ENCODE data around the gene PTPRN. TPM values are rescaled to one million over a fixed set of nuclear protein-coding genes. Genes with fewer than 3 reads are reported as not detected.

Gene PTPRN
- total and polyA plus RNA-seq, 2 donors = 0.14 to 0.41 TPM

DNA sequence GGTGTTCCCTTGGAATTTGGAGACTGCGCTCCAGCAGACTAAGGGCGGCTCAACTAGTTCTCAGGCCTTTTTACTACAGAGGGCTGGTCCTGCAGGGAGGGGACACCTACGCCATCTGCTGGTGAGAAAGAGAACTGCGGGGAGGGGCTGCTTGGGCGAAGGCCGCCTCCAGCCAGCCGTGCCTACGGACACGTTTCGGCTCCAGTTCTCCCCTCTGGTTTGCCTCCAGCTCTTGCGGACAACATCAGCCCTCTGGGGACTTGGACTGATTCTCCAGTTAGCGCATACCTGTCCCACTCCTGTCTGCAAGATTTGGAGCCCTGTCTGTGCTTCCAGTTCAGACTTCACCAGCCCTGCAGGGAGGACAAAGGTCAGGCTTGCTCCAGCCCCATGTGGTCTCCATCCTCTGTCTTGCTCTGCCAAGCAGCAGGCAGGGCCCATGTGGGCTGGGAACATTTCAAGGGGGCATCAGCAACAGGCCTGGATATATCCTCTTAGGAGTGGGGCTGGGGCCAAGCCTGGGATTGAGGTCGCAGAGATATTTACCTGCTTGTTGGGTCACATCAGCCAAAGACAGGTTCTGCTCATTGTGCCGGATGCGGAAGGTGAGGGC is 10.3 kb downstream of the PTPRN start:
- Histone ChIP-seq H3K27me3 (ENCODE audit: control insufficient read depth in 2 of 2, insufficient read depth in 1 of 2, low read length in 1 of 2) (peaks cover 6 to 73% of the 10 kb centered on the region in 2 donors), H3K4me3 (ENCODE audit: low read length in 2 of 2) (no peak overlapping the region), H3K4me1 (ENCODE audit: control insufficient read depth in 2 of 2, insufficient read depth in 2 of 2, low read length in 2 of 2) (peaks cover 18 to 31% of the 10 kb centered on the region in 2 donors), H3K9me3 (ENCODE audit: control insufficient read depth in 2 of 2, insufficient read depth in 1 of 2, low read length in 1 of 2) (no peaks in the 10 kb centered on the region), H3K27ac (ENCODE audit: low read depth in 1 of 2, low read length in 1 of 2) (no peak overlapping the region), H3K36me3 (ENCODE audit: control insufficient read depth in 2 of 2, insufficient read depth in 2 of 2, low read length in 1 of 2) (no peaks in the 10 kb centered on the region)
- 30% methylated on average over 15 of the region's 15 CpGs for WGBS
- peak; percentile 50 to 89 (median 68) for DNase-seq (ENCODE audit: low read depth in 6 of 9, low spot score in 9 of 9)

DNA sequence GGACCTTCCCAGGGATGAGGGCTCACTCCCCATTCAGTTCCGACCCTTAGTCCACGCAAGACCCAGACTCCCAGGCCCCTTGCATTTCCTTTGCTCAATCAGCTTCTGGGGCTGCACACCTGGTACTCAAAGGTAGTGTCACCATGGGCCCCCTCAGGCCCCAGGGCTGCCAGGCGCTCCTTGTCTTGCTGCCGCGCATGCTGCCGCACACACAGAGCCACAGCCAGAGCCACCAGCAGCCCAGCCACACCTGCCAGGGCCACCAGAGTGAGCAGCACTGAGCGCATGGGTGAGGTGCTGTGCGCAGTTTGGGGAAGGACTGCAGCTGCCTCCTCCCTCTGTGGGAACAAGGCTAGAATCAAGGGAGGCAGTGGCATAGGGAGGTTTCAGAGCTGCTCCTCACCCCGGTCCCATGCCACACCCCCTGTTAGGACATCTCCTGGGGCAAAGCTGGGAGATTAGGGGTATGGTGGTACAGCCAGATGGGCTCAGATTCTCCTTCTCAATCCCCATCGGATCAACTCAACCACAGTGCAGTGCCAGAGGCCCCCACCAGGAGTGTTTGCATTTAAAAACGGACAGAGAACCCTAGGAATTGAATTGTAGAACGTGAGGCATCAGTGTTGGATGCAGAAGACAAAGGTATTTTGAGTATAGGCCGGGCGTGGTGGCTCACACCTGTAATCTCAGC is 11.3 kb downstream of the PTPRN start:
- peaks cover 18 to 31% of the 10 kb centered on the region in 2 donors for H3K4me1 ChIP-seq (ENCODE audit: control insufficient read depth in 2 of 2, insufficient read depth in 2 of 2, low read length in 2 of 2)
- no peaks in the 10 kb centered on the region for H3K36me3 ChIP-seq (ENCODE audit: control insufficient read depth in 2 of 2, insufficient read depth in 2 of 2, low read length in 1 of 2)
- H3K27ac ChIP-seq (ENCODE audit: low read depth in 1 of 2, low read length in 1 of 2) = no peak overlapping the region
- WGBS = 92% methylated on average over 14 of the region's 14 CpGs
- no peaks in the 10 kb centered on the region for H3K9me3 ChIP-seq (ENCODE audit: control insufficient read depth in 2 of 2, insufficient read depth in 1 of 2, low read length in 1 of 2)
- no peak for DNase-seq (ENCODE audit: low read depth in 6 of 9, low spot score in 9 of 9)
- peaks cover 9 to 73% of the 10 kb centered on the region in 2 donors for H3K27me3 ChIP-seq (ENCODE audit: control insufficient read depth in 2 of 2, insufficient read depth in 1 of 2, low read length in 1 of 2)
- no peak overlapping the region for H3K4me3 ChIP-seq (ENCODE audit: low read length in 2 of 2)

DNA sequence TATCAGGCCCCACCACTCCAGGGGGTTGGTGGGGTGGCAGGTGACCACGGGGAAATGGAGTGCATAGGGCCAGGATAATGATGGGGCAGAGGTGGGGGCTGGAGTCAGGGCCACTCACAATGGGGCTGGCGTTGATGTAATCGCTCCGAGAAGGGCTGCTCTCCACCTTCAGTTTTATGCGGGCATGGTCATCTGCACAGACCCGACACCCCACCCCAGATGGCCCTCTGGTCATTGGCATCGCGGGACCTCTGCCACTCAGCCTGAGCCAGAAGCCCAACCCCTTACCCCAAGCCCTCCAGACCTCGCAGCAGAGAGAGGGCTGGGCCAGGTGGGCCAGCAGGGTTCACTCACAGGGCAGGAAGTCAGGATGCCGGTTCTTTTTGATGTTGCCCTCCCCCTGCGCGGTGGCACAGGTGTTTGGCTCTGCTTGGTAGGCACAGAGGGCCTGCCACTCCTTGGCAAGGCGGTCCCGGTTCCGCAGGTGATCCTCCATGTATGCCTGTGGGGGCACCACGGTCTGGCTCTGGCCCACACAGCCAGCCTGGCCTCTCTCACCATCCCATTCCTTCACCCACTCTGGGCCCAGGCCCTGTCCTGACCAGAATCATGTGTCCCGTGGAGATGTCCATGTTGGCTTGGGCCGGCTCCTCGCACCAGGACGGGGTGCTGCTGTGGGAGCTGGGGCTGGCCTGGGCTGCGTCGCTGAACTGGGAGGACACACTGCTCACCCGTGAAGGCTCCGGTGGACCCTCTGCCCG is 12.4 kb downstream of the PTPRN start:
- Histone ChIP-seq H3K4me1 (ENCODE audit: control insufficient read depth in 2 of 2, insufficient read depth in 2 of 2, low read length in 2 of 2) (peaks cover 18 to 31% of the 10 kb centered on the region in 2 donors), H3K36me3 (ENCODE audit: control insufficient read depth in 2 of 2, insufficient read depth in 2 of 2, low read length in 1 of 2) (no peaks in the 10 kb centered on the region), H3K4me3 (ENCODE audit: low read length in 2 of 2) (no peak overlapping the region), H3K27ac (ENCODE audit: low read depth in 1 of 2, low read length in 1 of 2) (no peak overlapping the region), H3K9me3 (ENCODE audit: control insufficient read depth in 2 of 2, insufficient read depth in 1 of 2, low read length in 1 of 2) (no peaks in the 10 kb centered on the region), H3K27me3 (ENCODE audit: control insufficient read depth in 2 of 2, insufficient read depth in 1 of 2, low read length in 1 of 2) (peaks cover 9 to 73% of the 10 kb centered on the region in 2 donors)
- 75% methylated on average over 25 of the region's 25 CpGs for WGBS
- peak in 5 of 9 donors; percentile 47 to 81 (median 62) for DNase-seq (ENCODE audit: low read depth in 6 of 9, low spot score in 9 of 9)

DNA sequence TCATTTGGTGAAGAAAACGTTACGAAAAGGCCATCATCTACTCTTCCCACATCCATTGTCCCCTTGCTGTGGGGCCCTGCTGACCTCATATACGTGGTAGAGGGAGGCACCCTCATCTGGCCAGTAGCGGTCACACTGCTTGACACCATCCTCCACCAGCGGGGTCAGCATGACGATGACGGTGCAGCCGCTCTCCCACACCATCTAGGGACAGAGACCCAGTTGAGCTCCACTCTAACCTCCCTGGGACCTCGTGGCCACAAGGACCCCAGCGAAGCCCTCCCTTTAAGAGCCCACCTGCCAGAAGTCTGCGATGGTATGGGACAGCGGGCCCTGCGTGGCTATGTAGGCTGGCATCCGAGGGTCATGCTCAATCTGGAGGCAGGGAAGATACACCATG is 13.1 kb downstream of the PTPRN start:
- peaks cover 9 to 74% of the 10 kb centered on the region in 2 donors for H3K27me3 ChIP-seq (ENCODE audit: control insufficient read depth in 2 of 2, insufficient read depth in 1 of 2, low read length in 1 of 2)
- H3K27ac ChIP-seq (ENCODE audit: low read depth in 1 of 2, low read length in 1 of 2) = no peak overlapping the region
- H3K9me3 ChIP-seq (ENCODE audit: control insufficient read depth in 2 of 2, insufficient read depth in 1 of 2, low read length in 1 of 2) = no peaks in the 10 kb centered on the region
- no peak overlapping the region for H3K4me3 ChIP-seq (ENCODE audit: low read length in 2 of 2)
- peaks cover 18 to 31% of the 10 kb centered on the region in 2 donors for H3K4me1 ChIP-seq (ENCODE audit: control insufficient read depth in 2 of 2, insufficient read depth in 2 of 2, low read length in 2 of 2)
- no peaks in the 10 kb centered on the region for H3K36me3 ChIP-seq (ENCODE audit: control insufficient read depth in 2 of 2, insufficient read depth in 2 of 2, low read length in 1 of 2)
- WGBS = 95% methylated on average over 14 of the region's 14 CpGs
- no peak for DNase-seq (ENCODE audit: low read depth in 6 of 9, low spot score in 9 of 9)

DNA sequence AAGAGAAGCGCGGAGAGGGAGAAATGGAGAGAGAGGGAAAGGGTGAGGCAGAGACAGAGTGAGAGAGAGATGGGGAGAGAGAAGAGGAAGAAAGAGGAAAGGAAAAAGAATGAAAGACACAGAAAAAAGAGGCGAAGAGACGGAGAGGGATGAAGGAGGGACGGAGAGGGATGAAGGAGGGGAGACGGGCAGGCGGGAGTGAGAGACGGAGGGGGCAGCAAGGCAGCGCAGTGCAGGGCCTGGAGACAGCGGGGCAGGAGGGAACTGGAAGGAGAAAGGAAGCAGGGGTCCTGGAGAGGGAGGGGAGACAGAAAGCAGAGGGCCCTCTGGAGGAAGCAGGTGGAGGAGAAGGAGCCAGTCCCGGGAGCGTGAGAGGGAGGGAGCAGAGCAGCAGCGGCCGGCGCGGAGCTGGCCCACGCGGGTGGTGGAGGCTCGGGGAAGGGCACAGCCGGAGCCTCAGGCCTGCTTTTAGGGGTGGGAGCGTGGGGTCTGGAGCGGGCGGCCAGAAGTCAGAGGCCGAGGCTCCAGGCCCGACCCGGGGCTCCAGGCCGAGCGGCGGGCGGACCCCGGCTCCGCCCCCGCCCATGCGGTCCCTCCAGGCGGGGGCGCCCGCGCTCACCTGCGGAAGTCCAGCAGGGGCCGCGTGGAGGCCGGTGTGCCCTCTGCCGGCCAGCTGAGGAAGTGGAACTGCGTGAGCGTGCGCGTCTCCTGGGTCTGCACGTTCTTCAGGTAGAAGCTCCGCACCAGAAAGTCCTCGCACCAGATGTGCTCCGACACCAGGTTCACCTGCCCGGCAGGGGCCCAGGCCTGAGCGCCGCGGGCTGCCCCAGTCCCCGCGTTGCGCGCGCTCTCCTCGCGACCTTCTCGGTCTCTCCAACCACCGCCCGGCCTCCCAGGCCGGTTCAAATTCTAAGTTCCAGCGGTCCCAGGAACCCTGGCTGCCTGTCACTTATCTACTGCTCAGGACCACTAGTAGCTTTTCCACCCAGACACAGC is 14.5 kb downstream of the PTPRN start:
- Histone ChIP-seq H3K9me3 (ENCODE audit: control insufficient read depth in 2 of 2, insufficient read depth in 1 of 2, low read length in 1 of 2) (no peaks in the 10 kb centered on the region), H3K27ac (ENCODE audit: low read depth in 1 of 2, low read length in 1 of 2) (peak overlapping the region in 1 of 2 donors; percentile 69), H3K27me3 (ENCODE audit: control insufficient read depth in 2 of 2, insufficient read depth in 1 of 2, low read length in 1 of 2) (peaks cover 6 to 68% of the 10 kb centered on the region in 2 donors), H3K4me3 (ENCODE audit: low read length in 2 of 2) (peak overlapping the region; percentile 45 to 59), H3K36me3 (ENCODE audit: control insufficient read depth in 2 of 2, insufficient read depth in 2 of 2, low read length in 1 of 2) (no peaks in the 10 kb centered on the region), H3K4me1 (ENCODE audit: control insufficient read depth in 2 of 2, insufficient read depth in 2 of 2, low read length in 2 of 2) (peaks cover 18 to 31% of the 10 kb centered on the region in 2 donors)
- DNase-seq (ENCODE audit: low read depth in 6 of 9, low spot score in 9 of 9) = peak; percentile 71 to 92 (median 80)
- WGBS = 7% methylated on average over 67 of the region's 67 CpGs

DNA sequence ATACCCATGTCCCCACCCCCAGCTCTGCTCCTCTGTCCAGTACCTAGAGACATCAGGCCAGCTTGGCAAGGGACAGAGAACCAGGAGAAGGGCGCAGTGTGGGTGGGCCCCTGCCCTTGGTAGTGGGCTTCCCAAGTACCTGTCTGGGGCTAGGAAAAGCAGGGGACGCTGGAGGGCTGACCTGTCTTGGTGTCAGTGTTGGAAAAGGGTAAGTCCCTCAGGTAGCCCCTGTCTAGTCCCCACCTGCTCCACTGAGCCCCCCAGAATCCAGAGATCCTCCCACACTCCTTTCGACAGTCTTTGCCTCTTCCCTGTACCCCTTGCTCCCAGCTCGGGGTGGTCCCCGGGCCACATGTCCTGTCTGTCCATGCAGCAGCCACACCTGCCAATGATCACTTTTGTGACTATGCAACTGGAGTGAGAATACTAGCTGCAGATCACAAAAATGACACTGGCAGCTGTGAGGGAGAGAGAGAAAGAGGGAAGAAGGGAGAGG is 15.4 kb downstream of the PTPRN start:
- no peak for DNase-seq (ENCODE audit: low read depth in 6 of 9, low spot score in 9 of 9)
- H3K9me3 ChIP-seq (ENCODE audit: control insufficient read depth in 2 of 2, insufficient read depth in 1 of 2, low read length in 1 of 2) = no peaks in the 10 kb centered on the region
- H3K4me3 ChIP-seq (ENCODE audit: low read length in 2 of 2) = no peak overlapping the region
- H3K27ac ChIP-seq (ENCODE audit: low read depth in 1 of 2, low read length in 1 of 2) = no peak overlapping the region
- peaks cover 4 to 60% of the 10 kb centered on the region in 2 donors for H3K27me3 ChIP-seq (ENCODE audit: control insufficient read depth in 2 of 2, insufficient read depth in 1 of 2, low read length in 1 of 2)
- 94% methylated on average over 5 of the region's 5 CpGs for WGBS
- peaks cover 18 to 30% of the 10 kb centered on the region in 2 donors for H3K4me1 ChIP-seq (ENCODE audit: control insufficient read depth in 2 of 2, insufficient read depth in 2 of 2, low read length in 2 of 2)
- H3K36me3 ChIP-seq (ENCODE audit: control insufficient read depth in 2 of 2, insufficient read depth in 2 of 2, low read length in 1 of 2) = no peaks in the 10 kb centered on the region

DNA sequence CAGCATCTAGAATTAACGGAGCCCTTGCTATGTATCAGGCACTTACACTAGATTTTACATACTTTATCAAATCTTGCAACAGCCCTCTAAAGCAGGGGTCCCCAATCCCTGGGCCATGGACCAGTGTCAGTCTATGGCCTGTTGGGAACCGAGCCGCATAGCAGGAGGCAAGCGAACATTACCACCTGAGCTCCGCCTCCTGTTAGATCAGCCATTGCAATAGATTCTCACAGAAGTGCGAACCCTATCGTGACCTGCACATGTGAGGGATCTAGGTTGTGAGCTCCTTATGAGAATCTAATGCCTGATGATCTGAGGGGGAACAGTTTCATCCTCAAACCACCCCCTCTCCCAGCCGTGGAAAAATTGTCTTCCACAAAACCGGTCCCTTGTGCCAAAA is 16.6 kb downstream of the PTPRN start:
- 97% methylated on average over 9 of the region's 9 CpGs for WGBS
- Histone ChIP-seq H3K27ac (ENCODE audit: low read depth in 1 of 2, low read length in 1 of 2) (no peak overlapping the region), H3K4me3 (ENCODE audit: low read length in 2 of 2) (no peak overlapping the region), H3K4me1 (ENCODE audit: control insufficient read depth in 2 of 2, insufficient read depth in 2 of 2, low read length in 2 of 2) (peaks cover 18 to 23% of the 10 kb centered on the region in 2 donors), H3K9me3 (ENCODE audit: control insufficient read depth in 2 of 2, insufficient read depth in 1 of 2, low read length in 1 of 2) (no peaks in the 10 kb centered on the region), H3K36me3 (ENCODE audit: control insufficient read depth in 2 of 2, insufficient read depth in 2 of 2, low read length in 1 of 2) (no peaks in the 10 kb centered on the region), H3K27me3 (ENCODE audit: control insufficient read depth in 2 of 2, insufficient read depth in 1 of 2, low read length in 1 of 2) (peaks cover 4 to 59% of the 10 kb centered on the region in 2 donors)
- DNase-seq (ENCODE audit: low read depth in 6 of 9, low spot score in 9 of 9) = no peak

DNA sequence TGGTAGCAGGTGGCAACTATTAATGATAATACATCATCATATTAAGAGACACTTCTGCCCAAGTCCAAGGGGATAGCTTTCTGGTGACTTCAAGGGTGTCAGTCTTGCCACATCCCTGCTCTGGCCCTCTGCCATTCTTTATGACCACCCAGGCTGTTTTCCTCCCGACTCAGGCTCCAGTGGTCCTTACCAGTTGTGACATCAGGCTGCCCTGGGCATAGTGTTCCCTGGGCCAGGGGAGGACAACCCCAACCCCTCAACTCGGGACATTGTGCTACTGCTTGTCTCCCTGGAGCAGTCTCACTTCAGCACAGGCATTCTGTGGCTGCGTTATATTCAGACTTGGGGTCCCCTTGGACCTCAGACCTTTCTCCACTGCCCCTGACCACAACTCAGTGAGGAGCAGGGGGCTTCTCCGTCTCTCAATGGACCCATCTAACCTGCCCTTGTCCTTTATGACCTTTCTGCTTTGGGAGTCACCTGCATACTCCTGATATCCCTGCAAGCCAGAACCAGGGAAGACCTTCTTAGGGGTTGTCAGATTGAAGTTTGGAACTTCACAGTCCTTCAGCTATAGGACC is 17.2 kb downstream of the PTPRN start:
- no peak overlapping the region for H3K27ac ChIP-seq (ENCODE audit: low read depth in 1 of 2, low read length in 1 of 2)
- no peak for DNase-seq (ENCODE audit: low read depth in 6 of 9, low spot score in 9 of 9)
- H3K27me3 ChIP-seq (ENCODE audit: control insufficient read depth in 2 of 2, insufficient read depth in 1 of 2, low read length in 1 of 2) = peaks cover 4 to 59% of the 10 kb centered on the region in 2 donors
- H3K4me1 ChIP-seq (ENCODE audit: control insufficient read depth in 2 of 2, insufficient read depth in 2 of 2, low read length in 2 of 2) = peaks cover 14 to 17% of the 10 kb centered on the region in 2 donors
- H3K4me3 ChIP-seq (ENCODE audit: low read length in 2 of 2) = no peak overlapping the region
- no peaks in the 10 kb centered on the region for H3K9me3 ChIP-seq (ENCODE audit: control insufficient read depth in 2 of 2, insufficient read depth in 1 of 2, low read length in 1 of 2)
- WGBS = 90% methylated on average over 4 of the region's 4 CpGs
- no peaks in the 10 kb centered on the region for H3K36me3 ChIP-seq (ENCODE audit: control insufficient read depth in 2 of 2, insufficient read depth in 2 of 2, low read length in 1 of 2)

All from thymus (tissue), 11 donors.